HG03575 (cell line): Measurements from ENCODE around the gene ABL1.
"Not testable (repeated sequence)": the region's sequence is repeated elsewhere in the genome, so short reads cannot be mapped to it uniquely, and the experiment has no call there.

Experiments used
- ATAC-seq: cut with Tn5 transposase; IDR thresholded peaks from one replicate; pipeline ENCODE4 v1.9.1; 2021; ENCODE audit not compliant: unreplicated experiment, insufficient number of reproducible peaks, low FRiP score; ENCODE audit errors: extremely low read depth

Gene ABL1

GRCh38 chr9:130846487-130847305 is 11.6 kb downstream of the ABL1 start:
- no peak for ATAC-seq

GRCh38 chr9:130847306-130848217 is 12.5 kb downstream of the ABL1 start:
- ATAC-seq = no peak

DNA sequence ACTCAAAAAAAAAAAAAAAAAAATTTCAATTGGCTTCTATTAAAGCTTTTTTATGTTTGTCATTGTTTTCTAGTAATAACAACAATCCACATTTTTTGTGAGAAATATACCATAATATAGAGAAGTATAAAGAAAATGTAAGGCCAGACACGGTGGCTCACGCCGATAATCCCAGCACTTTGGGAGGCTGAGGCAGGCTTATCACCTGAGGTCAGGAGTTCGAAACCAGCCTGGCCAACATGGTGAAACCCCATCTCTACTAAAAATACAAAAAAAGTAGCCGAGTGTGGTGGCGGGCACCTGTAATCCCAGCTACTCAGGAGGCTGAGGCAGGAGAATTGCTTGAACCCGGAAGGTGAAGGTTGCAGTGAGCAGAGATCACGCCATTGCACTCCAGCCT is 13.5 kb downstream of the ABL1 start:
- ATAC-seq = not testable (repeated sequence)

- no peak for ATAC-seq
These were observed 14.3 kb downstream of the ABL1 start for GRCh38 chr9:130849356-130849755.

DNA sequence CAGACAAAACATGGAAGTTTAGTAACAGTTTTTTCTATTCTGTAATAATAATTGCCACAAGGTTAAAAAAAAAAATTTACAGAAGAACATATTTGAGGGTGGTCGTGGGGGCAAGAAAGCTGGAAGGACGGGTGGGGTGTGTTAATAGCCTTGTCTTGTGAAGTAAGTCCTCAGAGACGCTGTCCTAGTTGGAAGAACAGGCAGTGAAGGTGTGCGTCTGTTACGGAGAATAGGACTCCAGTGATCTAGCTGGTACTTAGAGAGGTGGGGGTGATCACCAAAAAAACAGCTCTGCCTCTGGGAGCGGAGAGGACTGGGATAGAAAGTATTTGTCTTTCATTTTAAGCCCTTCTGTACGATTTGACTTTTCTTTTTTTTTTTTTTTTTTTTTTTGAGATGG is 17.7 kb downstream of the ABL1 start:
- no peak for ATAC-seq

DNA sequence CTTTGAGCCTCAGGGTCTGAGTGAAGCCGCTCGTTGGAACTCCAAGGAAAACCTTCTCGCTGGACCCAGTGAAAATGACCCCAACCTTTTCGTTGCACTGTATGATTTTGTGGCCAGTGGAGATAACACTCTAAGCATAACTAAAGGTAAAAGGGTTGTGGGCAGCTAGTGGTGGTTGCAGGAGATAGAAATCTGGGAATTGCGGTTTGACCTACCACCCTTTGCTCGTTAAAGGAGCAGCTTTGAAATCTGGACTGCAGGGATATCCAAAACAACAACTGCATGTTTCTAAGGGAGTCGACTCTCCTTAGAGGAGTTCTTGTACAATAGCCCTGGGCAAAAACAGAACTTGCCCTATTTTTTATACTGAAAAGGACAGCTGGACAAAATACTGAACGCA is 19.0 kb downstream of the ABL1 start:
- no peak for ATAC-seq

DNA sequence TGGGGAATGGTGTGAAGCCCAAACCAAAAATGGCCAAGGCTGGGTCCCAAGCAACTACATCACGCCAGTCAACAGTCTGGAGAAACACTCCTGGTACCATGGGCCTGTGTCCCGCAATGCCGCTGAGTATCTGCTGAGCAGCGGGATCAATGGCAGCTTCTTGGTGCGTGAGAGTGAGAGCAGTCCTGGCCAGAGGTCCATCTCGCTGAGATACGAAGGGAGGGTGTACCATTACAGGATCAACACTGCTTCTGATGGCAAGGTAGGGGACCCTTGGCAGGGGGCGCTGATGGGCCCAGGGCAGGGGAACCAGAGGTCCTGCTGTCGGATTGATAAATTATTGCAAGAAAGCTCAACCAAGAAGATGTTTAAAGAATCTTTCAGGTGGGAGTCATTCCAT is 19.8 kb downstream of the ABL1 start:
- ATAC-seq = no peak

DNA sequence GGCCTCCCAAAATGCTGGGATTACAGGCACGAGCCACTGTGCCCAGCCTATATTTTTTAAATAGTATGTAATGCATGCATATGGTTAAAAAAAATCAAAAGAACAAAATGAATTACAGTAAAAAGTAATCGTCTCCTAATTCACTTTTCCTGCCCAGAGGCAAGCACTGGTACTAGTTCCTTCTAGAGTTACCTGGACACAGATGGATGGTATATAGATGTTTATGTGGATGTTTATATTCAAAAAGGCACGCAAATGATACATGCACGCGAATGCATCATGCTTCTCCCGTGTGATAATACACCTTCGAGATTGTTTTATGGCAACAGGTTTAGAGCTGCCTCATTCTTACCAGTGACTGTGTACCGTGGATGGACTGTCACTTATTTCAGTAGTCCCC is 21.4 kb downstream of the ABL1 start:
- ATAC-seq = no peak

DNA sequence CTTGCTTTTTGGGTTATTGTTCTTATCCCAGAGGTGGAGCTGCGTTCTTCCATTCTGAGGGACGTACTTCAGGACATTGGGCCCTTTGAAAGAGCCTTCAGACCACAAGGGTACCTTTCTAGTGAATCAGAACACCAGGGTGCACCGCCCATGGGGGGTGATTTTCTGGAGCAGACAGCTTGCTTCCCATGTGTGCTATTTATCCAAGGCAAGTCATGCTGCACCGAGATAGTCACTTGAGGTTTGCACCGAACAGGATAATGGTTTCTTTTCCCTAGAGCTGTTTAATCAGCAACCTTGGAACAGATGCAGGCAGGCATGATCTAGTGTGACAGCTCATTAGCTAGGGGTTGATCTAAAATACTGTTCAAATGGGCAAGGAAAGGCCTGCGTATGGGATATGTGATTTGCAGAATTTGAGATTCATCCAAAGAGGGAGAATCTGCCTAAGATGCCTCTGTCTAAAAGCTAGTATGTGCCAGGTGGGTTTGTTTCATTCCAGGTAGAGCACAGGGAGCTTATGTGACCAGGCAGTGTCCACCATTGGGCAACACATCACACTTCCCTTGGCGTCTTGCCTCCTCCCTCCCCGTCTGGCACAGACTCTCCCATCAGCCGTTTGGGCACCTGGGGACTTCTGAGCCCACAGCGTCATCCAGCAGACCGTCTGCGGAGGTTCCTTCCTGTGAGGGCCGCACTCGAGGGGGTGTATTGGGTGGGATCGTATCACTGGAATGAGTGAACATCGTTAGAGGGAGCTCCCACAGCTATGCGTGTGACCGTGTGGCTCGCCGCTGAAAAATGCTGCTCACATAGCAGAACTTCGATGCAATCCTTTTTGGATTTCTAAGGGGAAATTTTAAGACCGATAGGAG is 23.0 kb downstream of the ABL1 start:
- no peak for ATAC-seq

GRCh38 chr9:130858739-130859705 is 24.0 kb downstream of the ABL1 start:
- no peak for ATAC-seq

DNA sequence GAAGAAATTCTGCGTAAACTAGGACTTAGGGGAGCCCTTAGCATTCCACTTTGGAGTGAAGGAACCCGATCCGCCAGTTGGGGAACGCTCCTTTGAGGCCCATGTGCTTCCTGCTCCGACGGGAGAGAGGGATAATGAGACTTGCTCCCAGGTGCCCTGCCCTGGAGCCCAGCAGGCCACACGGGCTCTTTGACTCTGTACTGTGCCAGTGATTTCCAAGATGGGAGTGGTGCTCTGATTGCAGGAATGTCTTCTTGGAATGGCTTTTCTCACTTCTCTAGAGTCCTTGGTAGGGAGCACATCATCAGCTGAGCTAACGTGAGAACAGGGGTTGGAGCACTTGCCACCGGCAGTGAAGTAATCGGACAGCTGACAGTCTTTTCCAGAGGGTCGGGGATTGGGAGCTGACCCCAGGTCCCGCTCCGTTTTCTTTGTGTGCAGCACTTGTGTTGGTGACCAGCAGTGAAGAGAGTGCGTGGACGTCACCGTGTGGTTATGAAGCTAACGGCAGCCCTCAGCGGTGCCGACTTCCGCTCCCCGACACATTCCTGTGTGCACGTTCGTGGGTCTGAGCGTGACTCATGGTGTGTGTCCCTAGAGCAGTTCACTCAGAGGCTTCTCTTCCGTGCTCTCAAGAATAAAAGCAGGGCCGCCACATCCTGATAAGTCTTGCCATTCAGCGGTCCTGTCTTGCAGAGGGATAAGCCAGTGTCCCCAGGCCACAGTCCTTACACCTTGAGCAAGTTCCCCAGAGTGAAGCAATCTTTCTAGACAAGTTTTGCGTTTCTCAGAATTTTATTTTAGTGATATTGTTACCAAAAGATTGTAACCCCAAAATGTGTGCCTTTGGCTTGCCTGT is 25.6 kb downstream of the ABL1 start:
- no peak for ATAC-seq

DNA sequence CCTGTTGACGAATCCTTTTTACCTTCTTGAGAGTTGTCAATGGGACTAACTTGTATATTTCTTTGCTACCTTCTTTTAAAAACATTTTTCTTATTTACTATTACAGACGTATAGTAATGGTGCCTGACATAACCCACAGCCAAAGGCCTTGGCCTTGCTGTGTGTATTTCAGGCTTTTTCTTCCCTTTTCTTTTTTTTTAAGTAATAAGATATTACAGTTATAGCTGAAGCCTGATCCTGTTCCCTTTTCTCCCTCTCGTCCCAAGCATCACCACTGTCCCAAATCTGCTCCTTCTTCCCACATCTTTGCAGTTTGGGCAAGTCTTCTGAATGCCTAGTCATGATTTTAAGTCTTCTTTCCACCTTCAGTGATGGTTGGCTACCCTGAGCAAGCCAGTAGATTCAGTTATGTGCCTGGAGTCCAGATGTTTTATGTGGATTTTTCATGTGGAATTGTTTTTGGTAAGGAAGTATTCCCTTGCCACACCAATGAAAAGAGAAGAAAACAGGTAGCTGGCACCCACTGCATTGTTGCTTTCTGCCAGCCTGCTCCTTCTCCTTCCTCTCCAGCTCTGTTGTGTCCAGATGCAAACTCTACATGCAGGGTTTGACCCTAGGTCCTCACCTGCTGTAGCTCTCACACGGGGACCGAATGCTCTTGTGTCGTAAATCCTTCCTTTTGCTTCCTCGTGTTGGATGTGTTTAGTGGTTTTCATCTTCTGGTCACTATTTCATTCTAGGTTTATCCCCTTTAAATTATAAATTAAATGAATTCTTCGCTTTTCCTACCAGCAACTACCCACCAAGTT is 26.5 kb downstream of the ABL1 start:
- ATAC-seq = no peak

DNA sequence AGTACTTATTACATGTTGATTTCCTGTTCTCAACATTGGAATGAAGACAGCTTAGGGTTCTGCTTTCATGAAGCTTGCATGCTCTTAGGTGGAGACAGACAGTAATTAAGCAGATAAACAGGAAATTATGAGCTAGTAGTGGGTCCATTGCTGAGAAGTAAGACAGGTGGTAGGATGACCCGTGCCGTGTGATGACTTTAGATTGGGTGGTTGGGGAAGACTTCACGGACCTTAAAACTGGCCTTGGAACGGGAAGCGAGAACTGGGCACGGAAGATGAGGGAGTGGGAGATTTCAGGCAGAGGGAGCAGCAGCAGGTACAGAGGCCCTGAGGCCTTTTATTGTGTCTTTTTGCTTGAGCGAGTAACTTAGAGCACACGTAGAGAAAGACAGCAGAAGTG is 27.2 kb downstream of the ABL1 start:
- no peak for ATAC-seq

DNA sequence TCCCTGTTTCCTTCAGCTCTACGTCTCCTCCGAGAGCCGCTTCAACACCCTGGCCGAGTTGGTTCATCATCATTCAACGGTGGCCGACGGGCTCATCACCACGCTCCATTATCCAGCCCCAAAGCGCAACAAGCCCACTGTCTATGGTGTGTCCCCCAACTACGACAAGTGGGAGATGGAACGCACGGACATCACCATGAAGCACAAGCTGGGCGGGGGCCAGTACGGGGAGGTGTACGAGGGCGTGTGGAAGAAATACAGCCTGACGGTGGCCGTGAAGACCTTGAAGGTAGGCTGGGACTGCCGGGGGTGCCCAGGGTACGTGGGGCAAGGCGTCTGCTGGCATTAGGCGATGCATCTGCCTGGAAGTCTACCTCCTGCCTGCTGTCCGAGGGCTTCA is 27.7 kb downstream of the ABL1 start:
- ATAC-seq = no peak

DNA sequence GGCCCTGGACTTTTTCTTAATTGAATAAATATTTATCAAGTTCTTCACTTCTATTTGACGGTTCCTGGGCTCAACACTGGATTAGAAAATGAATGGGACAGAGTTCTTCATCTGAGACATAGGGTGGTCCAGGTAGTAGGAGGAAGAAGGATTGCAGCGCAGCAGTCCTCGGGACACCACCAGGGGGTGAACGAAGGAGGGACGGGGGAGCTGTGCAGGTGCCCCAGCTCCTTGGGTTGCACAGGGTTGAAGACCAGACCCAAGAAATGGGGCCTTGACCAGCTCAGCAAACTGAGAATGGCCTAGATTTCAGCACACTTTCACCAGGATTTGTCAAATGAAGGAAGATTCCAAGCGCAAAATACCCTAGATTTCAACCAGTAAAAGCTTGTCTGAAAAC is 29.5 kb downstream of the ABL1 start:
- ATAC-seq = no peak

GRCh38 chr9:130865921-130866320 is 30.9 kb downstream of the ABL1 start:
- no peak for ATAC-seq
